ENCODE measurements around the gene TGM2.

Gene TGM2

GRCh38 chr20:38129893-38130609 lies 35.0 kb downstream of the TGM2 start:
- no peaks in the 10 kb centered on the region for H3K4me1 ChIP-seq

DNA sequence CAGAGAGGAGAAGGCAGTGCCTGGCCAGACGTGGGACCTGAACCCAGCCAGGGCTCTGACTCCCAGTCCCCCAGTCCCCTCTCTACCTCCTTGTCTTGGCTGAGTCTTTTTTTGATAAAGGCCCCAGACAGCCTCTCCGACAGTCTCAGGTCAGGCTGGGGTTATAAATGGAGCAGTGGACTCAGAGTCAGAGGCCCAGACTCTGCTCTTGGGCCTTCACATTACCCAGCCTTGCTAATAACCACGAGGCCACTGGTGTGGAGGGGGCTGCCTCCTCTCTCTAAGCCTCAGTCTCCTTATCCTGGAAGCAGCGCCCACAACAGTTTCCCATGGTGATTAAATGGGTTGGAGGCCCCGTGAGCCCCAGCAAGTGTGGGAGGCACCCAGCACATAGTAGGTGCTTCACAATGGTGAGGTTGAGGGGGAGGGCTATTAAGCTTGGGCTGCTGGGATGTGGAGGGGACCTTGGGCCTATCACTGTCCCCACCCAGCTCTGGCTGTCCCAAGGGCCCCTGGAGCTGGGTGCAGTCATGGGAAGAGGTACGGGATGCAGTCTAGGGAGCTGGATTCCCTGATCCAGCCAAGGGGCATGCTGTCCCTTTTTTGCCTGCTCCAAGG lies 35.7 kb downstream of the TGM2 start:
- no peak for DNase-seq (ENCODE audit: low spot score in 2 of 2)
- H3K9me3 ChIP-seq, result no peaks in the 10 kb centered on the region
- no peaks in the 10 kb centered on the region for H3K27me3 ChIP-seq (ENCODE audit: low read depth)
- H3K4me3 ChIP-seq, result no peak overlapping the region
- no peaks in the 10 kb centered on the region for H3K4me1 ChIP-seq
- H3K36me3 ChIP-seq (replicated peaks), result no peaks in the 10 kb centered on the region
- in situ Hi-C loops (cut with MboI; ENCODE audit: low sequenced_read_pairs), result no loop called here

More at GRCh38 chr20:38129893-38130609, 35.0 kb downstream of the TGM2 start:
- Histone ChIP-seq H3K36me3 (replicated peaks) (no peaks in the 10 kb centered on the region), H3K27me3 (ENCODE audit: low read depth) (no peaks in the 10 kb centered on the region), H3K4me3 (no peak overlapping the region), H3K9me3 (no peaks in the 10 kb centered on the region)
- in situ Hi-C loops (cut with MboI; ENCODE audit: low sequenced_read_pairs), result no loop called here
- no peak for DNase-seq (ENCODE audit: low spot score in 2 of 2)

- H3K36me3 ChIP-seq (replicated peaks), result no peaks in the 10 kb centered on the region
- H3K4me1 ChIP-seq, result no peaks in the 10 kb centered on the region
- no peak overlapping the region for H3K4me3 ChIP-seq
- in situ Hi-C loops (cut with MboI; ENCODE audit: low sequenced_read_pairs), result no loop called here
- H3K9me3 ChIP-seq, result no peaks in the 10 kb centered on the region
- no peak for DNase-seq (ENCODE audit: low spot score in 2 of 2)
- H3K27me3 ChIP-seq (ENCODE audit: low read depth), result no peaks in the 10 kb centered on the region
Measured at GRCh38 chr20:38128691-38129090, 36.4 kb downstream of the TGM2 start.

- in situ Hi-C loops (cut with MboI; ENCODE audit: low sequenced_read_pairs), result no loop called here
- Histone ChIP-seq H3K4me1 (no peaks in the 10 kb centered on the region), H3K36me3 (replicated peaks) (no peaks in the 10 kb centered on the region), H3K9me3 (no peaks in the 10 kb centered on the region), H3K4me3 (no peak overlapping the region), H3K27me3 (ENCODE audit: low read depth) (no peaks in the 10 kb centered on the region)
- DNase-seq (ENCODE audit: low spot score in 2 of 2), result no peak
Measured at GRCh38 chr20:38127920-38128528, 37.0 kb downstream of the TGM2 start.

- no peak for DNase-seq (ENCODE audit: low spot score in 2 of 2)
- no peak overlapping the region for H3K4me3 ChIP-seq
- in situ Hi-C loops (cut with MboI; ENCODE audit: low sequenced_read_pairs), result no loop called here
- no peaks in the 10 kb centered on the region for H3K36me3 ChIP-seq (replicated peaks)
- H3K4me1 ChIP-seq, result no peaks in the 10 kb centered on the region
- no peaks in the 10 kb centered on the region for H3K9me3 ChIP-seq
- no peaks in the 10 kb centered on the region for H3K27me3 ChIP-seq (ENCODE audit: low read depth)
Measured at GRCh38 chr20:38126932-38127621, 38.0 kb downstream of the TGM2 start.

- Histone ChIP-seq H3K36me3 (replicated peaks) (no peaks in the 10 kb centered on the region), H3K4me3 (no peak overlapping the region), H3K4me1 (no peaks in the 10 kb centered on the region), H3K9me3 (no peaks in the 10 kb centered on the region), H3K27me3 (ENCODE audit: low read depth) (no peaks in the 10 kb centered on the region)
- no peak for DNase-seq (ENCODE audit: low spot score in 2 of 2)
- in situ Hi-C loops (cut with MboI; ENCODE audit: low sequenced_read_pairs), result no loop called here
Measured at GRCh38 chr20:38126146-38126921, 38.7 kb downstream of the TGM2 start.

- Histone ChIP-seq H3K9me3 (no peaks in the 10 kb centered on the region), H3K27me3 (ENCODE audit: low read depth) (no peaks in the 10 kb centered on the region), H3K4me3 (no peak overlapping the region), H3K36me3 (replicated peaks) (no peaks in the 10 kb centered on the region), H3K4me1 (no peaks in the 10 kb centered on the region)
- no peak for DNase-seq (ENCODE audit: low spot score in 2 of 2)
- in situ Hi-C loops (cut with MboI; ENCODE audit: low sequenced_read_pairs), result no loop called here
Measured at GRCh38 chr20:38125157-38126056, 39.7 kb downstream of the TGM2 start.

DNA sequence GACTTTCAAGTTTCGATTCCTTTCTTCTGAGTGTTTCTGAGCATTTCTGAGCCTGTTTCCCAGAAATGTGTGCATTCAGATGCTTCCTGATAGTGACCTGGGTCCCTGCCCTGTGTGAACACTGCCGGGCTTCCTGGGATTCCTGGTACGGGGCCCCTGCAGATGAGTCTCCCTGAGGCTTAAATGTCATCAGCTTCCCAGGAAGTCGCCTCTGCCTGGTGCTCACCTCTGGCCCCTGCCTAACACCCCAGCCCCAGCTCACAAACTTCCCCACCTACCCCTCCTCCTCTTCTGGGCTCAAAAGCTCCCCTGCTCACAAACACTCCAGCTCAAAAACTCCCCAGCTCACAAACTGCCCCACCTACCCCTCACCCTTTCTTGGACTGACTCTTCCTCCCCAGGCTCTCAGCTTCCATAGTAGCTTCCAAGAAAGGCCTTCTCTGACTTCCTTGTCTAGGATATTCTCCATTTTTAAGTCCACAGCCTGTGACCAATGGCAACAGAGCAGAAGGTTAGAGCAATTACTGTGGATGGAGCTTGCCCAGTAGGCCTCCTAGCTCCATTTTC lies 42.0 kb downstream of the TGM2 start:
- in situ Hi-C loops (cut with MboI; ENCODE audit: low sequenced_read_pairs), result no loop called here
- Histone ChIP-seq H3K9me3 (no peaks in the 10 kb centered on the region), H3K4me3 (no peak overlapping the region), H3K4me1 (peaks cover 3% of the 10 kb centered on the region; the same call in 1 of the 2 replicates), H3K27me3 (ENCODE audit: low read depth) (no peaks in the 10 kb centered on the region), H3K36me3 (replicated peaks) (no peaks in the 10 kb centered on the region)
- DNase-seq (ENCODE audit: low spot score in 2 of 2), result peak in 1 of 2 experiments; percentile 9

- Histone ChIP-seq H3K36me3 (replicated peaks) (no peaks in the 10 kb centered on the region), H3K4me1 (peaks cover 3% of the 10 kb centered on the region; the same call in 1 of the 2 replicates), H3K9me3 (no peaks in the 10 kb centered on the region; the same call in 1 of the 2 replicates), H3K27me3 (ENCODE audit: low read depth) (no peaks in the 10 kb centered on the region), H3K4me3 (no peak overlapping the region)
- in situ Hi-C loops (cut with MboI; ENCODE audit: low sequenced_read_pairs), result no loop called here
- DNase-seq (ENCODE audit: low spot score in 2 of 2), result no peak
Measured at GRCh38 chr20:38121741-38122140, 43.3 kb downstream of the TGM2 start.

DNA sequence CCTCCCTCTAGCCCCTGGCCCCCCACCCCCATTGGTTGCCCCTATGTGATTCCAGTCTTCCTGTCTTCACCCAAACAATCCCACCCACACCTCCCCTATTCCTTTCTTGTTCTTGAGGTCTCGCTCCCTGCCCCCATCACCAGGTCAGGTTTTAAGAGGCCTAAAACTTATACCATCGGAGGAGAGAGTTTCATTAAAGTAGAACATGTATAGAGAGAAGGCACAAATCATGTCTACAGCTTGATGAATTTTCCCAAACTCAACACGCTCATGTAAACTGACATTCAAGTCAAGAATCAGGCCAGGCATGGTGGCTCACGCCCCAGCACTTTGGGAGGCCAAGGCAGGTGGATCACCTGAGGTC lies 44.5 kb downstream of the TGM2 start:
- in situ Hi-C loops (cut with MboI; ENCODE audit: low sequenced_read_pairs), result no loop called here
- no peaks in the 10 kb centered on the region for H3K27me3 ChIP-seq (ENCODE audit: low read depth)
- H3K4me1 ChIP-seq, result peaks cover 3% of the 10 kb centered on the region; the same call in 1 of the 2 replicates
- H3K4me3 ChIP-seq, result no peak overlapping the region
- no peaks in the 10 kb centered on the region; the same call in 1 of the 2 replicates for H3K9me3 ChIP-seq
- H3K36me3 ChIP-seq (replicated peaks), result no peaks in the 10 kb centered on the region
- no peak for DNase-seq (ENCODE audit: low spot score in 2 of 2)

DNA sequence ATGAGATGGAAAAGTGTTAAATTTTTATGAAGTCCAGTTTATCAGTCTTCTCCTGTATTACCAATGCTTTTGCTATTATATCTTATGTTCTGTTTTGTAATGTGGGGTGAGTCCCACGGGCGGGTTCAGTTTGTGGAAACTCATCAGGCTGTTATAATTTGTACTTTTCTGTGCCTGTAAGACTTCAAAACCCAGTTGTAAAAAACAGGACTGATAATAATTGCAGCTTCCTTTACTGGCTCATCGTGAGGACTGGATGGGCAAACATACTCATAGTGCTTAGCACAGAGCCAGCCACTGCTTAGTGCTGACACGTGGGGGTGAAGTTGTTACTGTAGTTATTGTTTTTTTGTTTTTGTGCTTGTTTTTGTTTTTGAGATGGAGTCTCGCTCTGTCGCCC lies 45.6 kb downstream of the TGM2 start:
- H3K4me3 ChIP-seq, result no peak overlapping the region
- H3K36me3 ChIP-seq (replicated peaks), result no peaks in the 10 kb centered on the region
- no peaks in the 10 kb centered on the region for H3K27me3 ChIP-seq (ENCODE audit: low read depth)
- no peaks in the 10 kb centered on the region; the same call in 1 of the 2 replicates for H3K9me3 ChIP-seq
- H3K4me1 ChIP-seq, result peaks cover 3% of the 10 kb centered on the region; the same call in 1 of the 2 replicates
- in situ Hi-C loops (cut with MboI; ENCODE audit: low sequenced_read_pairs), result no loop called here
- DNase-seq (ENCODE audit: low spot score in 2 of 2), result no peak

- H3K4me1 ChIP-seq, result peaks cover 3% of the 10 kb centered on the region; the same call in 1 of the 2 replicates
- H3K36me3 ChIP-seq (replicated peaks), result no peaks in the 10 kb centered on the region
- no peaks in the 10 kb centered on the region; the same call in 1 of the 2 replicates for H3K9me3 ChIP-seq
- no peak for DNase-seq (ENCODE audit: low spot score in 2 of 2)
- no peaks in the 10 kb centered on the region for H3K27me3 ChIP-seq (ENCODE audit: low read depth)
- in situ Hi-C loops (cut with MboI; ENCODE audit: low sequenced_read_pairs), result no loop called here
- H3K4me3 ChIP-seq, result no peak overlapping the region
Measured at GRCh38 chr20:38117635-38118034, 47.4 kb downstream of the TGM2 start.

Data from HAP-1 (cell line).